Measurements from ENCODE around the gene SLMAP.

Gene SLMAP

GRCh38 chr3:57903124-57903890 is 147.2 kb downstream of the SLMAP start:
- H3K4me3 Mint-ChIP-seq = no peak overlapping the region
- H3K27ac Mint-ChIP-seq = no peak overlapping the region
- H3K9me3 Mint-ChIP-seq = no peaks in the 10 kb centered on the region
- no peaks in the 10 kb centered on the region for H3K4me1 Mint-ChIP-seq
- H3K27me3 Mint-ChIP-seq = no peaks in the 10 kb centered on the region
- peaks cover 51% of the 10 kb centered on the region for H3K36me3 Mint-ChIP-seq
- no peak for ATAC-seq

- Mint-ChIP-seq H3K27ac (no peak overlapping the region), H3K4me1 (no peaks in the 10 kb centered on the region), H3K4me3 (no peak overlapping the region), H3K27me3 (no peaks in the 10 kb centered on the region), H3K36me3 (peaks cover 37% of the 10 kb centered on the region), H3K9me3 (no peaks in the 10 kb centered on the region)
- no peak for ATAC-seq
Observed at GRCh38 chr3:57910990-57911389, 154.9 kb downstream of the SLMAP start.

DNA sequence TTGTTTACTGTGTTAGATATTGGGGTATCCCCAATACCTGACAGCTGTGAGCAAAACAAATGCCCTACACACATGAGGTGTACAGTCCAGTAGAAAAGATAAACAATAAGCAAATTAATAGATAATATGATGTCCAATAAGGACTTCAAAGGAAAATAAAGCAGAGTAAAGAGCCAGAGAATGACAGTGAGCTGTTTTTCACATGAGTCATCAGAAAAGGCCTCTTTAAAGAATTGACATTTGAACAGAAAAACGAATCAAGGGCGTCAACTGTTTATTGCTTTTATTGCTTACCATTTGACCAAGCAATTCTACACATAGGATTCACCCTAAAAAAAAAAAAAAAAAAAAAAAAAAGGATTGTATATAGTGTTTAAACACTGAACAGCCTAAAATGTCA is 155.5 kb downstream of the SLMAP start:
- no peaks in the 10 kb centered on the region for H3K27me3 Mint-ChIP-seq
- H3K27ac Mint-ChIP-seq = no peak overlapping the region
- no peak for ATAC-seq
- H3K4me3 Mint-ChIP-seq = no peak overlapping the region
- no peaks in the 10 kb centered on the region for H3K9me3 Mint-ChIP-seq
- H3K36me3 Mint-ChIP-seq = peaks cover 41% of the 10 kb centered on the region
- no peaks in the 10 kb centered on the region for H3K4me1 Mint-ChIP-seq

- Mint-ChIP-seq H3K27me3 (no peaks in the 10 kb centered on the region), H3K36me3 (peaks cover 58% of the 10 kb centered on the region), H3K27ac (no peak overlapping the region), H3K9me3 (no peaks in the 10 kb centered on the region), H3K4me3 (no peak overlapping the region), H3K4me1 (no peaks in the 10 kb centered on the region)
- no peak for ATAC-seq
Observed at GRCh38 chr3:57917601-57918000, 161.5 kb downstream of the SLMAP start.

GRCh38 chr3:57918123-57918837 is 162.2 kb downstream of the SLMAP start:
- Mint-ChIP-seq H3K27me3 (no peaks in the 10 kb centered on the region), H3K4me3 (no peak overlapping the region), H3K4me1 (no peaks in the 10 kb centered on the region), H3K36me3 (peaks cover 61% of the 10 kb centered on the region), H3K9me3 (no peaks in the 10 kb centered on the region), H3K27ac (no peak overlapping the region)
- no peak for ATAC-seq

DNA sequence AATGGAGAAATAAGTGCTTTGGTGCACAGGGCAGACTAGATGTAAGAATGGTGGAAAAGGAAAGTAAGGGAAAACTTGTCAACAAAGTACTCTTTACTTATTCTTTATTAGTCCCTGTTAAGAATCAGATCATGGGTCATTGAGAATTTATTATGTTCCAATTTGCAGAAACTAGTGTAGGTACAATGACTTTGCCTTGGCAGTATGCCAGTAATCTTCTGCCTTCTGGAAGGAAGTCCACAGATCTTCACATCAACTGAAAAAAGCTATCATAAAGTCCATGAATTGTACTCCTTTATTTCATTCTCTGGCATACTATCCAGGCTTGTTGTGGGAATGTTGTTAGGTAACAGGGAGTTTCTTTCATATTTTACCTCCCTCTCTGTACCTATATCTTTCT is 163.9 kb downstream of the SLMAP start:
- H3K27ac Mint-ChIP-seq = no peak overlapping the region
- peaks cover 73% of the 10 kb centered on the region for H3K36me3 Mint-ChIP-seq
- no peaks in the 10 kb centered on the region for H3K4me1 Mint-ChIP-seq
- no peaks in the 10 kb centered on the region for H3K9me3 Mint-ChIP-seq
- no peaks in the 10 kb centered on the region for H3K27me3 Mint-ChIP-seq
- no peak for ATAC-seq
- no peak overlapping the region for H3K4me3 Mint-ChIP-seq

DNA sequence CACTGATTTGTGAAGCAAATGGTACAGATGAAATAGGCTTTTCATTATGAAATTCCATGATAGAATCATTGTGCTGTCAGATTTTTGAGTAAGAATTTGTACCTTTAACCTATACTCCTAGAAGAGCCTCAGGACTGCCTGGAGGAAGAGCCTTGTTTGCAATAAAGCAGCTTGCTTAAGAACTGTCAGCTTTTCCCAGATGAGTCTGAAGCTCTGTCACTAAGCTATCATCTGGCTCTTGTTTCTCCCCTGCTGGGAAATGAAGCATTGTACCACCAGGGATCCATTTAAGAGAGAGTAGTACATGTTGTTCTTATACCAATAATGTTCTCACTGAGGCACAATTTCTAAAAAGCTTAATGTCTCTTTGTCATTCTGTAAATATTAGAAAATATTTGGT is 167.0 kb downstream of the SLMAP start:
- ATAC-seq = no peak
- Mint-ChIP-seq H3K4me3 (no peak overlapping the region), H3K36me3 (peaks cover 65% of the 10 kb centered on the region), H3K4me1 (no peaks in the 10 kb centered on the region), H3K9me3 (no peaks in the 10 kb centered on the region), H3K27ac (no peak overlapping the region), H3K27me3 (no peaks in the 10 kb centered on the region)

DNA sequence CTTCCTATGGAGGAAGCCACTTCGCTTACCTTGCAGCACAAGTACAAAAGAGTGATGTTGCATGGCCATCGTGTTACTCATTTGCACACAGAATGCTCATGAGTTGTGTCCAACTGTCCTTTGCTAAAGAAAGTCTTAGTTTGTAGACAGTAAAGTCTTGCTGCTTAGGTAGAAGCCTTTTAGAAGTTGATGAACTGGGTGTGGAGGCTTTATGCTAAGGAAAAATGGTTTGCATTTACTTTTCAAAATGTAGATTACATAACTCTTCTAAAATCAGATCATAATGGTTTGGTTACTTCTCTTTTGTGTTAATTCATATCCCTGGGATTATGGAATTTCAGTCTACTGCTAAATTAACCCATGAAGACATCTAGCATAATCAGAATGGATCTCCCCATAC is 167.6 kb downstream of the SLMAP start:
- Mint-ChIP-seq H3K9me3 (no peaks in the 10 kb centered on the region), H3K36me3 (peaks cover 58% of the 10 kb centered on the region)

DNA sequence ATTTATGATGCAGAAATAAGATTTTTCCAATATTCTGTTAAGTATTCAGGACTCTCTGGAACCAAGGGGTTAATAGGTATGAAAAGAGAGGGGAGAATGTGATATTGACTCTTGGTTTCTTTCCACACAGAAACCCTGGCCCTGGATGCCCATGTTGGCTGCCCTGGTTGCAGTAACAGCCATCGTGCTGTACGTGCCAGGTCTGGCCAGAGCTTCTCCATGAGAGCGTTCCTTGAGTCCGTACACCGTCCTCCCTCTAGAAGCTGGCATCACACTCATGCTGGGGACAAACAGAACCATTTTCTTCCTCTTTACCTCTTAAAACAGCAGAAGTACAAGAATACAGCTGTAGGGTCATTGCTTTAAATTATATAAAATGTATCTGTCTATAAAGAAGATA is 171.1 kb downstream of the SLMAP start:
- Mint-ChIP-seq H3K27ac (no peak overlapping the region), H3K4me3 (no peak overlapping the region), H3K4me1 (no peaks in the 10 kb centered on the region), H3K27me3 (no peaks in the 10 kb centered on the region), H3K9me3 (no peaks in the 10 kb centered on the region), H3K36me3 (peaks cover 52% of the 10 kb centered on the region)
- ATAC-seq = no peak

More for the DNA sequence above, 167.6 kb downstream of the SLMAP start:
- ATAC-seq = no peak
- H3K4me3 Mint-ChIP-seq = no peak overlapping the region
- no peak overlapping the region for H3K27ac Mint-ChIP-seq
- no peaks in the 10 kb centered on the region for H3K4me1 Mint-ChIP-seq
- no peaks in the 10 kb centered on the region for H3K27me3 Mint-ChIP-seq

DNA sequence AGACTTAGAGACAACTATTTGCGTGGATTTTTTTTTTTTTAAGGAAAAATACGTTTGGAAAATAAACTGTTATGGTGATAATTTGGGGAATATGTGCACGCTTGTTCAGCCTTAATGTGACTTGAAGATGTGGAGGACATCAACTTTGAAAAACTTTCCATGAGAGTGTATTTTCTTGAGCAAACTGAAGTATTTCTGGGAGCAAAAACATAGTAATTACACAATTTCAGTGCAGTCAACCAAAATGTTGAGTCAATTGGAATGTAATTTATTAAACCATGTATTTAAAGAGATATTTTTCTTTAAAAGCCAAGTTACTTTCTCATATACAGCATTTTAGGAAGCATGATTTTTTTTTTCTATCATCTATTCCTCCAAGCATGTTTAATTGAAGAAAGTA is 171.8 kb downstream of the SLMAP start:
- H3K27ac Mint-ChIP-seq = no peak overlapping the region
- no peak for ATAC-seq
- no peaks in the 10 kb centered on the region for H3K9me3 Mint-ChIP-seq
- H3K4me3 Mint-ChIP-seq = no peak overlapping the region
- no peaks in the 10 kb centered on the region for H3K27me3 Mint-ChIP-seq
- peaks cover 52% of the 10 kb centered on the region for H3K36me3 Mint-ChIP-seq
- no peaks in the 10 kb centered on the region for H3K4me1 Mint-ChIP-seq

DNA sequence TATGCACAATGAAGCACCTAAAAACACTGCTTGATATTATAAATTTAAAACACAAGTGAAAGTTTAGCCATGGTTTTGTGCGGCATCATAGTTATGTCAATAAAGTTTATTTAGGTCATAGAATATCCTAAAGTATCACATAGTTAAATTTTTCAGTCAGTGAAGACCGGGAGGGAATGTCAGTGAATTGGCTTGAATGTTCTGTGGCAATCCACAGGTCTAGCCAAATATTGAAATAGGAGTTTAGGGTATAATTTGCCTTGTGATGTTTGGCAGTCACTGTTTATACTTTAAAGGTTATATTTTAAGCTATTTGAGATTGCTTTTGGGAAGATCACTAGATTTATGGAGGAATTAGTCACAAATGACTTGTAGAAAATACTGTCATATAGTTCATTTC is 172.4 kb downstream of the SLMAP start:
- no peak for ATAC-seq

DNA sequence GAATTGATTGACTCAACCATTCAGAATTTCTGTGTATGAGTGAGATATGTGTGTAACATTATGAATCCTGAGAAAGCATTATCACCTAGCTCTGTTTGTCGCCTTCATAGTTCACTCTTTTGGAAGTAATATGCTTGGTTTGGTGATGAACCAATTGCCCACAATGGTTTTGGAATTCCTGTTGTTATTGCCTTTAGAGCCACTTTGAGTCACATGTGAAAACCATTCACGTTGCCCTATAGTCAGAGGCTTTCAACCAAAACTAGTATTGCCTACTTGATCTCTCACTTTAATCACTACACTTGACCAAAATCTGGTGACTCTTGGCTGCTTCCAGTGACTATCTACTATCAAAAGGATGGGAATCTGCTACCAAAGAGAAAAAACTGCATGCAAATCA is 173.9 kb downstream of the SLMAP start:
- Mint-ChIP-seq H3K4me1 (no peaks in the 10 kb centered on the region), H3K27me3 (no peaks in the 10 kb centered on the region), H3K9me3 (no peaks in the 10 kb centered on the region), H3K36me3 (peaks cover 38% of the 10 kb centered on the region), H3K4me3 (no peak overlapping the region), H3K27ac (no peak overlapping the region)
- ATAC-seq = no peak

More for the DNA sequence above, 172.4 kb downstream of the SLMAP start:
- Mint-ChIP-seq H3K9me3 (no peaks in the 10 kb centered on the region), H3K36me3 (peaks cover 52% of the 10 kb centered on the region), H3K4me1 (no peaks in the 10 kb centered on the region), H3K4me3 (no peak overlapping the region), H3K27ac (no peak overlapping the region), H3K27me3 (no peaks in the 10 kb centered on the region)

- Mint-ChIP-seq H3K4me3 (no peak overlapping the region), H3K9me3 (no peaks in the 10 kb centered on the region), H3K36me3 (peaks cover 20% of the 10 kb centered on the region), H3K27me3 (no peaks in the 10 kb centered on the region), H3K4me1 (no peaks in the 10 kb centered on the region), H3K27ac (no peak overlapping the region)
- no peak for ATAC-seq
Observed at GRCh38 chr3:57933602-57934001, 177.5 kb downstream of the SLMAP start.

- Mint-ChIP-seq H3K36me3 (peaks cover 20% of the 10 kb centered on the region), H3K4me3 (no peak overlapping the region), H3K27me3 (no peaks in the 10 kb centered on the region), H3K9me3 (no peaks in the 10 kb centered on the region), H3K4me1 (no peaks in the 10 kb centered on the region), H3K27ac (no peak overlapping the region)
- ATAC-seq = no peak
Observed at GRCh38 chr3:57934373-57934772, 178.3 kb downstream of the SLMAP start.

DNA sequence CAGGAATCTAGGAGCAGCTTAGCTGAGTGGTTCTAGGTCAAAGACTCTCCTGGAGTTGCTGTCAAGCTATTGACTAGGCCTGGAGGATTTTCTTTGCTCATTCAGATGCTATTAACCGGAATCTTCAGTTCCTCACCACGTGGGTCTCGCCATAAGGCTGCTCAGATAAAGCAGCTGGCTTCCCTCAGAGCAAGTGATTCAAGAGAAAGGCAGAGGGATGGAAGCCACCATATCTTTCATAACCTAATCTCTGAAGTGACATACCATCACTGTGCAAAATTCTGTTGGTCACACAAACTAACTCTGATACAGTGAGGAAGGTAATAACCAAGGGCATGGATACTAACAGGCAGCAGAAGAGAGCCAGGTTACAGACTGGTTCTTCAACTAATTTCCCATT is 179.4 kb downstream of the SLMAP start:
- H3K4me1 Mint-ChIP-seq = no peaks in the 10 kb centered on the region
- peaks cover 15% of the 10 kb centered on the region for H3K36me3 Mint-ChIP-seq
- H3K27ac Mint-ChIP-seq = no peak overlapping the region
- ATAC-seq = no peak
- no peaks in the 10 kb centered on the region for H3K27me3 Mint-ChIP-seq
- H3K9me3 Mint-ChIP-seq = no peaks in the 10 kb centered on the region
- no peak overlapping the region for H3K4me3 Mint-ChIP-seq

- H3K36me3 Mint-ChIP-seq = peaks cover 11% of the 10 kb centered on the region
- no peaks in the 10 kb centered on the region for H3K27me3 Mint-ChIP-seq
- H3K27ac Mint-ChIP-seq = no peak overlapping the region
- no peak for ATAC-seq
- no peaks in the 10 kb centered on the region for H3K4me1 Mint-ChIP-seq
- no peak overlapping the region for H3K4me3 Mint-ChIP-seq
- peaks cover 5% of the 10 kb centered on the region for H3K9me3 Mint-ChIP-seq
Observed at GRCh38 chr3:57937092-57937491, 181.0 kb downstream of the SLMAP start.

Data from stimulated activated memory B cell treated with anti-CD40 and anti-IgM and Interleukin-4, amounts not matched to agents 10 μg/mL and 1 μg/mL and 100 μg/mL, for 72 hours (primary cell).